T-helper 1 cell treated with Interleukin-12 subunit alpha and Interleukin-12 subunit beta and Interleukin-4 antibody, amounts not matched to agents 30 ng/mL and 1 ng/mL, for 36 hours (primary cell): ENCODE measurements around the gene LILRB5. TPM values are rescaled to one million over a fixed set of nuclear protein-coding genes. Genes with fewer than 3 reads are reported as not detected.

Experiments used
- total RNA-seq: library from RNA; stranded (reverse); gene quantifications from 2 replicates; pipeline ENCODE4 v1.2.3, GENCODE V29; 2022

The LILRB5 gene
- total RNA-seq, 1 donor from 2014 or later, result not detected

Other genes starting within 250 kb of the LILRB5 start
- gene VSTM1, start 193.4 kb downstream of the LILRB5 start, total RNA-seq, result not detected in 2 replicates
- gene TARM1, start 175.9 kb downstream of the LILRB5 start, total RNA-seq, result not detected in 2 replicates
- 0.22 TPM in 1 of 2 replicates, not detected in the other for gene OSCAR, start 156.5 kb downstream of the LILRB5 start, total RNA-seq
- gene NDUFA3, start 154.4 kb downstream of the LILRB5 start, total RNA-seq, result 108 and 124 TPM in 2 replicates
- gene TFPT, start 141.6 kb downstream of the LILRB5 start, total RNA-seq, result 39.3 and 48.5 TPM in 2 replicates
- 71.4 and 76.7 TPM in 2 replicates for gene PRPF31, start 141.5 kb downstream of the LILRB5 start, total RNA-seq
- gene CNOT3, start 119.5 kb downstream of the LILRB5 start, total RNA-seq, result 64.3 and 64.8 TPM in 2 replicates
- 7.1 and 8.9 TPM in 2 replicates for gene LENG1, start 97.6 kb downstream of the LILRB5 start, total RNA-seq
- gene TMC4, start 84.1 kb downstream of the LILRB5 start, total RNA-seq, result 4.6 and 4.9 TPM in 2 replicates
- gene MBOAT7, start 67.7 kb downstream of the LILRB5 start, total RNA-seq, result 54.2 and 60.6 TPM in 2 replicates
- 9.7 and 10.6 TPM in 2 replicates for gene TSEN34, start 66.0 kb downstream of the LILRB5 start, total RNA-seq
- 1,118 and 1,120 TPM in 2 replicates for gene RPS9, start 56.4 kb downstream of the LILRB5 start, total RNA-seq
- 3.9 and 5.0 TPM in 2 replicates for gene LILRB3, start 34.3 kb downstream of the LILRB5 start, total RNA-seq
- gene LILRA6, start 14.5 kb downstream of the LILRB5 start, total RNA-seq, result 0.63 and 1.1 TPM in 2 replicates
- not detected in 2 replicates for gene LILRB2, start 23.8 kb upstream of the LILRB5 start, total RNA-seq
- gene LILRA5, start 55.9 kb upstream of the LILRB5 start, total RNA-seq, result not detected in 2 replicates
- not detected in 2 replicates for gene LILRA4, start 81.9 kb upstream of the LILRB5 start, total RNA-seq
- gene LAIR1, start 107.7 kb upstream of the LILRB5 start, total RNA-seq, result 94.0 and 99.5 TPM in 2 replicates
- 2.2 and 2.4 TPM in 2 replicates for gene TTYH1, start 158.2 kb upstream of the LILRB5 start, total RNA-seq
- gene LENG8, start 191.9 kb upstream of the LILRB5 start, total RNA-seq, result 199 and 214 TPM in 2 replicates
- 6.0 and 7.1 TPM in 2 replicates for gene LENG9, start 206.5 kb upstream of the LILRB5 start, total RNA-seq
- not detected in 2 replicates for gene CDC42EP5, start 216.0 kb upstream of the LILRB5 start, total RNA-seq
- gene LAIR2, start 245.6 kb upstream of the LILRB5 start, total RNA-seq, result 12.0 and 16.2 TPM in 2 replicates